GM12878 (cell line): Measurements from ENCODE around the gene PPP6R2. TPM values are rescaled to one million over a fixed set of nuclear protein-coding genes. Genes with fewer than 3 reads are reported as not detected.

Experiments used
- ATAC-seq: fragments of 200-7000 bp; cut with Tn5 transposase; 3 replicates; pipeline ENCODE4 v1.9.1; 2020; ENCODE audit warnings: mild to moderate bottlenecking, moderate library complexity
- BruUV-seq: library from RNA; stranded (reverse); fragments of 400-500 nt; replicated peaks from 2 replicates; lab custom pipeline; 2021; lab: Mats Ljungman, UMichigan
- CTCF ChIA-PET: fragments of 300-600 bp; sonication (Branson Sonifier 250); formaldehyde crosslinking; extraction: SDS; loops from one replicate; lab custom pipeline; 2021; ENCODE audit warnings: inconsistent platforms; lab: Yijun Ruan, JAX
- POLR2A ChIA-PET: fragments of 350-600 bp; formaldehyde crosslinking; extraction: SDS; loops from one replicate; lab custom pipeline; 2021; ENCODE audit warnings: inconsistent platforms; lab: Charles Lee
- RAD21 ChIA-PET: fragments of 300-600 bp; sonication (Branson Sonifier 250); formaldehyde crosslinking; loops from one replicate; lab custom pipeline; 2023; ENCODE audit warnings: antibody characterized with exemption; ENCODE audit not compliant: unreplicated experiment; lab: Charles Lee
- SMC1A ChIA-PET: fragments of 300-600 bp; sonication (Branson Sonifier 250); formaldehyde crosslinking; loops from one replicate; lab custom pipeline; 2023; ENCODE audit not compliant: unreplicated experiment, uncharacterized antibody; lab: Charles Lee
- DNase-seq: peaks from one replicate; pipeline ENCODE4 v3.0.0-alpha.2; 2011; ENCODE audit warnings: low read depth, low spot score
- FAIRE-seq: peaks from 3 replicates; lab custom pipeline; 2011; peaks lifted over from hg19 to GRCh38; lab: Jason Lieb, UNC
- H2AFZ ChIP-seq: 2 replicates; pipeline ENCODE4 v1.6.0; 2011; ENCODE audit warnings: low read depth, low read length, control low read depth; ENCODE audit not compliant: control insufficient read depth
- H3K27ac ChIP-seq: 2 replicates; pipeline ENCODE4 v1.5.1; 2011; ENCODE audit warnings: control low read depth; ENCODE audit not compliant: control insufficient read depth, insufficient read depth
- H3K27me3 ChIP-seq, 2 experiments: replicated peaks in 1 of 2; 2 replicates each; pipeline versions ENCODE4 v1.6.0 to v1.6.1; 2011; ENCODE audit warnings: low read length in 1 of 2; ENCODE audit not compliant: control insufficient read depth in 2 of 2, insufficient read depth in 2 of 2
- H3K36me3 ChIP-seq, 2 experiments: 2 replicates each; pipeline ENCODE4 v1.5.1; 2011; ENCODE audit warnings: low read length in 1 of 2; ENCODE audit not compliant: control insufficient read depth in 2 of 2, insufficient read depth in 2 of 2
- H3K4me1 ChIP-seq: 2 replicates; pipeline ENCODE4 v1.6.1; 2011; ENCODE audit warnings: mild to moderate bottlenecking, low read length, moderate library complexity, mixed read lengths; ENCODE audit not compliant: control insufficient read depth, insufficient read depth
- H3K4me2 ChIP-seq: 2 replicates; pipeline ENCODE4 v1.6.0; 2011; ENCODE audit warnings: control low read depth; ENCODE audit not compliant: control insufficient read depth, insufficient read depth
- H3K4me3 ChIP-seq: fragments of 200-600 bp; sonication (generic); 2 replicates; pipeline ENCODE4 v1.5.1; 2016
- H3K79me2 ChIP-seq: 2 replicates; pipeline ENCODE4 v1.6.0; 2011; ENCODE audit warnings: low read length; ENCODE audit not compliant: control insufficient read depth, insufficient read depth
- H3K9ac ChIP-seq: 2 replicates; pipeline ENCODE4 v1.8.0; 2011; ENCODE audit warnings: low read length, control low read depth, mixed read lengths; ENCODE audit not compliant: control insufficient read depth, insufficient read depth
- H3K9me3 ChIP-seq: replicated peaks from 3 replicates; pipeline ENCODE4 v1.5.1; 2011; ENCODE audit warnings: mild to moderate bottlenecking, low read length; ENCODE audit not compliant: control insufficient read depth, insufficient read depth
- H4K20me1 ChIP-seq: 2 replicates; pipeline ENCODE4 v1.6.0; 2011; ENCODE audit not compliant: control insufficient read depth, insufficient read depth
- ATF2 ChIP-seq: IDR thresholded peaks from 2 replicates; pipeline ENCODE4 v1.6.1; 2012; ENCODE audit warnings: low read length, inconsistent platforms
- BCL11A ChIP-seq: IDR thresholded peaks from 2 replicates; pipeline ENCODE4 v1.6.1; 2011; ENCODE audit warnings: low read depth, low read length
- BHLHE40 ChIP-seq, 2 experiments: fragments of 450-650 bp in 1 of 2; IDR thresholded peaks; 2 replicates each; pipeline ENCODE4 v1.6.1; 2011 to 2017; ENCODE audit warnings: low read depth in 2 of 2, borderline replicate concordance in 1 of 2, improper control_type of control experiment in 1 of 2, low read length in 1 of 2, mild to moderate bottlenecking in 1 of 2
- CBFB ChIP-seq: IDR thresholded peaks from 2 replicates; pipeline ENCODE4 v1.6.1; 2016; ENCODE audit warnings: antibody characterized with exemption, low read depth
- CHD4 ChIP-seq: fragments of 200-600 bp; sonication (generic); IDR thresholded peaks from 2 replicates; pipeline ENCODE4 v1.6.1; 2016; ENCODE audit warnings: mild to moderate bottlenecking
- MAX ChIP-seq: IDR thresholded peaks from 2 replicates; pipeline ENCODE4 v1.6.1; 2012; ENCODE audit warnings: low read depth, low read length, improper control_type of control experiment
- RAD21 ChIP-seq: IDR thresholded peaks from 2 replicates; pipeline ENCODE4 v1.6.1; 2011; ENCODE audit warnings: mild to moderate bottlenecking, low read depth, low read length, moderate library complexity; ENCODE audit not compliant: insufficient read depth
- RUNX3 ChIP-seq: IDR thresholded peaks from 2 replicates; pipeline ENCODE4 v1.6.1; 2012; ENCODE audit warnings: low read length, inconsistent platforms
- SP1 ChIP-seq: IDR thresholded peaks from one replicate; pipeline ENCODE4 v1.6.1; 2011; ENCODE audit warnings: low read depth, low read length
- USF1 ChIP-seq: IDR thresholded peaks from 2 replicates; pipeline ENCODE4 v1.6.1; 2011; ENCODE audit warnings: borderline replicate concordance, low read depth, mild to moderate bottlenecking, moderate library complexity, mixed read lengths, low read length; ENCODE audit not compliant: insufficient read depth; ENCODE audit errors: extremely low read length
- WGBS: methylation state at CpG from one replicate; pipeline ENCODE4 v1.1.6; 2016; ENCODE audit warnings: low lambda C conversion rate; ENCODE audit not compliant: insufficient replicate concordance, insufficient coverage; ENCODE audit errors: missing lambda C conversion rate; 5-methylcytosine and 5-hydroxymethylcytosine counted together
- in situ Hi-C: fragments of 300-500 bp; cut with MboI; formaldehyde crosslinking; loops from 9 replicates; pipeline ENCODE4 v1.14.3; 2018; ENCODE audit warnings: mixed read lengths
- intact Hi-C: fragments of 100-400 bp; cut with micrococcal nuclease; formaldehyde crosslinking; loops from one replicate; pipeline ENCODE4 v1.14.2; 2022; ENCODE audit not compliant: unreplicated experiment
- polyA plus RNA-seq, 11 experiments: library from polyadenylated mRNA; depleted of rRNA in 4 of 11; unstranded in 6 of 11; stranded (reverse) in 5 of 11; fragments of >200 nt; fragmentation: Nextera tagmentation in 4 of 11; fragmentation: Illumina TruSeq in 1 of 11; extraction: Ambion mirVana in 4 of 11; extraction: Trizol in 1 of 11; gene quantifications; 1 replicate in 1 of 11; 2 replicates in 10 of 11; pipeline versions ENCODE4 v1.2.1 to v1.2.3, GENCODE V29; 2011 to 2016; ENCODE audit warnings: inconsistent platforms in 2 of 11, missing spikeins in 2 of 11, low read depth in 1 of 11
- total RNA-seq, 4 experiments: library from RNA; depleted of rRNA in 3 of 4; stranded (reverse); fragments of >200 nt in 3 of 4; fragmentation: Illumina TruSeq in 1 of 4; extraction: Trizol in 1 of 4; gene quantifications; 2 replicates each; pipeline versions ENCODE4 v1.2.1 to v1.2.3, GENCODE V29; 2013 to 2021
- TF ChIP-seq, protein P1 (sequence below): fragments of 150-350 bp; IDR thresholded peaks from 2 replicates; pipeline ENCODE4 v1.6.1; 2016; ENCODE audit warnings: low read depth, low read length
- TF ChIP-seq, protein P2 (sequence below): fragments of 450-650 bp; formaldehyde crosslinking; IDR thresholded peaks from 2 replicates; pipeline ENCODE4 v1.5.0; 2022; ENCODE audit warnings: mild to moderate bottlenecking, missing genetic modification characterization

PPP6R2 gene
- total and polyA plus RNA-seq, 10 of the 15 experiments (the other 5 are each of a cell fraction or from before 2014, with no cell fraction given): 0.29 to 52.6 (median 25.4) TPM

DNA sequence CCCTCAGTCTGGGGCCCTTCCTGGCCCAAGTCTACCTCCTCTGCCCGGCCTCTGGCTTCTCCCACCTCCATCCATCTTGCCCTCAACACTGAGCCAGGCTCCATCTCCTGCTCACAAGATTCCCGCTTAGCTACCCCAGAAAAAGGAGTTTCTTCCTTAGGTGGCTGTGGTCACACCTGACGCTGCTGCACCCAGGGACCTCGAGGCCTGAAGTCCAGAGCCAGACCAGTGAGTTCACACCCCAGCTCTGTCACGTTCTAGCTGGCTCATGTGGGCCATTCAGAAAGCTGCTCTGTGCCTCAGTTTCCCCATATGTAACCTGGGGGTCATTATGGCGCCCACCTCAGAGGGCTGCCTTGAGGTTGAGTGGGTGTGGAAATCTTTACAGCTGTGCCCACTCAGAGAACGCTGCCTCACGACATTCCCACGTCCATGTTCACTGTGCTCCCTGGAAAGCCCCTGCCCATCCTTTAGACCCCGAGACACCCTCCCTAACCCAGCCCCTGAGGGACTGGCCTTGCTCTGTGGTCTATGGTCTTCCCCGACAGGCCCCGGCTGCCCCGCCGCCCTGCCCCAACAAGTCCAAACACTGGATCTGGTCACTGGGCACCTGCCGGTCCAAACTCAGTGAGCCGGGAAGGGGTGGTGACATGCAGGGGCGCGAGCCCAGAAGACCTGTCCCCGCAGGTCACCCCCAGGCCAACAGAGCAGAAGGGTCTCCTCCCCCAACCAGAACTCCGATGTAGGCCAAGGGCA, 45.4 kb upstream of the PPP6R2 start (continued):
- TF ChIP-seq RUNX3 (no peak), RAD21 (no peak)
- TF ChIP-seq, protein P1, sequence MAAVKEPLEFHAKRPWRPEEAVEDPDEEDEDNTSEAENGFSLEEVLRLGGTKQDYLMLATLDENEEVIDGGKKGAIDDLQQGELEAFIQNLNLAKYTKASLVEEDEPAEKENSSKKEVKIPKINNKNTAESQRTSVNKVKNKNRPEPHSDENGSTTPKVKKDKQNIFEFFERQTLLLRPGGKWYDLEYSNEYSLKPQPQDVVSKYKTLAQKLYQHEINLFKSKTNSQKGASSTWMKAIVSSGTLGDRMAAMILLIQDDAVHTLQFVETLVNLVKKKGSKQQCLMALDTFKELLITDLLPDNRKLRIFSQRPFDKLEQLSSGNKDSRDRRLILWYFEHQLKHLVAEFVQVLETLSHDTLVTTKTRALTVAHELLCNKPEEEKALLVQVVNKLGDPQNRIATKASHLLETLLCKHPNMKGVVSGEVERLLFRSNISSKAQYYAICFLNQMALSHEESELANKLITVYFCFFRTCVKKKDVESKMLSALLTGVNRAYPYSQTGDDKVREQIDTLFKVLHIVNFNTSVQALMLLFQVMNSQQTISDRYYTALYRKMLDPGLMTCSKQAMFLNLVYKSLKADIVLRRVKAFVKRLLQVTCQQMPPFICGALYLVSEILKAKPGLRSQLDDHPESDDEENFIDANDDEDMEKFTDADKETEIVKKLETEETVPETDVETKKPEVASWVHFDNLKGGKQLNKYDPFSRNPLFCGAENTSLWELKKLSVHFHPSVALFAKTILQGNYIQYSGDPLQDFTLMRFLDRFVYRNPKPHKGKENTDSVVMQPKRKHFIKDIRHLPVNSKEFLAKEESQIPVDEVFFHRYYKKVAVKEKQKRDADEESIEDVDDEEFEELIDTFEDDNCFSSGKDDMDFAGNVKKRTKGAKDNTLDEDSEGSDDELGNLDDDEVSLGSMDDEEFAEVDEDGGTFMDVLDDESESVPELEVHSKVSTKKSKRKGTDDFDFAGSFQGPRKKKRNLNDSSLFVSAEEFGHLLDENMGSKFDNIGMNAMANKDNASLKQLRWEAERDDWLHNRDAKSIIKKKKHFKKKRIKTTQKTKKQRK: no peak

- Histone ChIP-seq H2AFZ (no peak overlapping the region), H3K27ac (no peak overlapping the region), H3K79me2 (peaks cover 75% of the 10 kb centered on the region), H3K9me3 (no peaks in the 10 kb centered on the region), H4K20me1 (no peaks in the 10 kb centered on the region; the same call in 1 of the 2 replicates), H3K36me3 (peaks cover 3 to 9% of the 10 kb centered on the region in 2 experiments; a peak in 3 of 4 replicates), H3K27me3 (no peaks in the 10 kb centered on the region), H3K9ac (no peak overlapping the region), H3K4me1 (peaks cover 36% of the 10 kb centered on the region), H3K4me2 (no peak overlapping the region), H3K4me3 (no peak overlapping the region)
- ATAC-seq (no peak), DNase-seq (no peak), FAIRE-seq (no peak)
- 84% methylated on average over 4 of the region's 4 CpGs for WGBS
- SMC1A ChIA-PET: no interaction called here
- intact Hi-C loops: no loop called here
- CTCF ChIA-PET: interaction anchor here (0.7 kb wide), 1 partner anchor 36 kb away, joined by 3 read pairs; no protein-coding TSS in a partner anchor
- POLR2A ChIA-PET: no interaction called here
- no TSS peak for BruUV-seq
- RAD21 ChIA-PET: no interaction called here
- in situ Hi-C loops: no loop called here
- TF ChIP-seq SP1 (no peak), USF1 (no peak), CHD4 (no peak), BCL11A (no peak), CBFB (no peak), ATF2 (no peak), MAX (no peak), BHLHE40 (IDR thresholded peaks at IDR 0.05; ENCODE audit: borderline replicate concordance in 1 of 2, low read depth in 2 of 2, low read length in 1 of 2) (no peak)
- TF ChIP-seq, protein P2, sequence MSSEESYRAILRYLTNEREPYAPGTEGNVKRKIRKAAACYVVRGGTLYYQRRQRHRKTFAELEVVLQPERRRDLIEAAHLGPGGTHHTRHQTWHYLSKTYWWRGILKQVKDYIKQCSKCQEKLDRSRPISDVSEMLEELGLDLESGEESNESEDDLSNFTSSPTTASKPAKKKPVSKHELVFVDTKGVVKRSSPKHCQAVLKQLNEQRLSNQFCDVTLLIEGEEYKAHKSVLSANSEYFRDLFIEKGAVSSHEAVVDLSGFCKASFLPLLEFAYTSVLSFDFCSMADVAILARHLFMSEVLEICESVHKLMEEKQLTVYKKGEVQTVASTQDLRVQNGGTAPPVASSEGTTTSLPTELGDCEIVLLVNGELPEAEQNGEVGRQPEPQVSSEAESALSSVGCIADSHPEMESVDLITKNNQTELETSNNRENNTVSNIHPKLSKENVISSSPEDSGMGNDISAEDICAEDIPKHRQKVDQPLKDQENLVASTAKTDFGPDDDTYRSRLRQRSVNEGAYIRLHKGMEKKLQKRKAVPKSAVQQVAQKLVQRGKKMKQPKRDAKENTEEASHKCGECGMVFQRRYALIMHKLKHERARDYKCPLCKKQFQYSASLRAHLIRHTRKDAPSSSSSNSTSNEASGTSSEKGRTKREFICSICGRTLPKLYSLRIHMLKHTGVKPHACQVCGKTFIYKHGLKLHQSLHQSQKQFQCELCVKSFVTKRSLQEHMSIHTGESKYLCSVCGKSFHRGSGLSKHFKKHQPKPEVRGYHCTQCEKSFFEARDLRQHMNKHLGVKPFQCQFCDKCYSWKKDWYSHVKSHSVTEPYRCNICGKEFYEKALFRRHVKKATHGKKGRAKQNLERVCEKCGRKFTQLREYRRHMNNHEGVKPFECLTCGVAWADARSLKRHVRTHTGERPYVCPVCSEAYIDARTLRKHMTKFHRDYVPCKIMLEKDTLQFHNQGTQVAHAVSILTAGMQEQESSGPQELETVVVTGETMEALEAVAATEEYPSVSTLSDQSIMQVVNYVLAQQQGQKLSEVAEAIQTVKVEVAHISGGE: no peak
These were observed 44.9 kb upstream of the PPP6R2 start for GRCh38 chr22:50298266-50298637.
